ENCODE measurements around the gene MRPS27. TPM values are rescaled to one million over a fixed set of nuclear protein-coding genes. Genes with fewer than 3 reads are reported as not detected.

MRPS27 gene
- total and polyA plus RNA-seq, 10 donors, result 23.5 to 55.5 (median 42.6) TPM

- 66 to 76% (median 70%) methylated on average over 2 of the region's 2 CpGs for WGBS, 5 donors
- H3K4me1 ChIP-seq, result peaks cover 0 to 27% (median 6%) of the 10 kb centered on the region in 6 donors
- no peaks in the 10 kb centered on the region for H3K9me3 ChIP-seq
- no peaks in the 10 kb centered on the region for H3K36me3 ChIP-seq
- no peak for DNase-seq
- no peak overlapping the region for H3K4me3 ChIP-seq
- intact Hi-C loops (cut with DNase I; ENCODE audit: low total_unique reads), result no loop called here
- H3K27me3 ChIP-seq (replicated peaks in 1 of 7), result peaks cover 0 to 12% (median 0%) of the 10 kb centered on the region in 7 donors
- no peak overlapping the region for H3K27ac ChIP-seq
- TF ChIP-seq POLR2AphosphoS5 (IDR thresholded peaks at IDR 0.05) (no peak), POLR2A (IDR thresholded peaks at IDR 0.05) (no peak)
Observed at GRCh38 chr5:72170101-72170500, 149.9 kb downstream of the MRPS27 start.

Small RNA genes lying within 50 kb of the gene (microRNA-seq; reads per million reads assigned to microRNA genes)
- gene MIR4803, result 0 reads per million in 3 donors

Small RNA genes lying within 50 kb of the gene (small RNA-seq; reads per million reads assigned to genes)
- gene MIR4803, result 0 reads per million in 4 donors
- gene RN7SL153P, result 0 reads per million in 4 donors

Other genes starting within 250 kb of the MRPS27 start
- 10 to 100 TPM in 5 of 7 donors, 1 to 10 TPM in 2; 5.7 to 17.3 (median 12.5) TPM for gene MAP1B, start 212.8 kb downstream of the MRPS27 start, total RNA-seq
- gene MAP1B, start 212.8 kb downstream of the MRPS27 start, polyA plus RNA-seq, result under 1 TPM; 0.68 to 0.76 (median 0.70) TPM
- gene PTCD2, start 133 bp upstream of the MRPS27 start, total RNA-seq, result 10 to 100 TPM in 1 of 7 donors, 1 to 10 TPM in 6; 6.7 to 11.7 (median 9.0) TPM
- gene PTCD2, start 133 bp upstream of the MRPS27 start, polyA plus RNA-seq, result 1 to 10 TPM; 1.2 to 2.5 (median 1.9) TPM
- gene ZNF366, start 187.2 kb upstream of the MRPS27 start, total RNA-seq, result 10 to 100 TPM in 5 of 7 donors, 1 to 10 TPM in 2; 8.1 to 19.8 (median 14.7) TPM
- 1 to 10 TPM in 1 of 3 donors, under 1 TPM in 2; 0.26 to 2.3 (median 0.38) TPM for gene ZNF366, start 187.2 kb upstream of the MRPS27 start, polyA plus RNA-seq

Measured in spleen (tissue), 11 donors.